ENCODE data around the gene FOXC1. TPM values are rescaled to one million over a fixed set of nuclear protein-coding genes. Genes with fewer than 3 reads are reported as not detected.

FOXC1 gene
- total and polyA plus RNA-seq, 8 donors, result 0.25 to 8.3 (median 2.8) TPM

DNA sequence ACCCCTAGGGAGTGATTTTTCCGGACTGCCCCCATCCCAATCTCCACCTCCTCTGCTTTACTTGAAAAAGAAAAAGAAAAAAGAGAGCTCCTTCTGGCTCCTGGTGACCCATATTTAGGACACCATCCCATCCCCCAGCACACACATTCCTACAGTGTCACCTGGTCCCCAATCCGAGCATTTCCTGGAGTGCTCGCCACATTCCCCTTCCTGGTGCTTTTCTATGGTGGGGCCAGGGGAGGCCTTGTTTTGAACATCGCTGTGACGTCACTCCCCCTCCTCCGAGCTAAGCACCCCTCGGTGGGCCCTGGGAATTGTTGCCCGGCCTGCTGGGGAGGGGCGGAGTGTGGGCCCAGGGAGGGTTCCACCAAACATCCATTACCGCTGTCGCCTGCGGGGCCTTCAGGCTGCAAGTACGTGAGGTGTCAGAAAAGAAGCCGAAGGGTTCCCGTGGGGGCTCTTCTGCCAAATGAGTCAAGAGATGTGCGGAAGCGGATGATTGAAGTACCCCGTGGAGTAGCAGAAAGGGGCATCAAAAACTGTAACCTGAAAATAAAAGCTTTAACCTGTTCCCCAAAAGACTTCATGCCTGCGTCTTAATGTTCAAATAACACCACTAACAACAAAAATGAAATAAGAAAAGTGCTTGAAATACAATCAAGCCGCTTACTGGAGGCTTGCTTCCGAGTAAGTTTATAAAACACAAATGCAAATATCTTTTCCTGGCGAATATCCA, 2.8 kb upstream of the FOXC1 start:
- Histone ChIP-seq H3K9me3 (peaks cover 0 to 4% (median 0%) of the 10 kb centered on the region in 4 donors), H3K36me3 (no peaks in the 10 kb centered on the region), H3K4me1 (peaks cover 47 to 74% (median 64%) of the 10 kb centered on the region in 4 donors), H3K4me3 (peak overlapping the region in 1 of 4 donors; percentile 16), H3K27ac (no peak overlapping the region), H3K27me3 (peaks cover 54 to 97% (median 86%) of the 10 kb centered on the region in 3 donors)
- DNase-seq, result no peak
- intact Hi-C loops (cut with DNase I; ENCODE audit: low total_unique reads), result no loop called here
- TF ChIP-seq POLR2A (IDR thresholded peaks at IDR 0.05) (no peak), EP300 (IDR thresholded peaks at IDR 0.05) (no peak), CTCF (IDR thresholded peaks at IDR 0.05) (no peak), POLR2AphosphoS5 (IDR thresholded peaks at IDR 0.05) (no peak)
- WGBS, 5 donors, result 12 to 23% (median 17%) methylated on average over 19 to 22 of the region's 22 CpGs

GRCh38 chr6:1607516-1608221, 2.0 kb upstream of the FOXC1 start:
- H3K27me3 ChIP-seq, result peaks cover 51 to 97% (median 88%) of the 10 kb centered on the region in 3 donors
- H3K36me3 ChIP-seq, result no peaks in the 10 kb centered on the region
- no peak overlapping the region for H3K27ac ChIP-seq
- H3K4me1 ChIP-seq, result peaks cover 47 to 80% (median 71%) of the 10 kb centered on the region in 4 donors
- TF ChIP-seq POLR2AphosphoS5 (IDR thresholded peaks at IDR 0.05) (no peak), POLR2A (IDR thresholded peaks at IDR 0.05) (no peak), EP300 (IDR thresholded peaks at IDR 0.05) (no peak), CTCF (IDR thresholded peaks at IDR 0.05) (no peak)
- no peak for DNase-seq
- intact Hi-C loops (cut with DNase I; ENCODE audit: low total_unique reads), result no loop called here
- peaks cover 0 to 4% (median 0%) of the 10 kb centered on the region in 4 donors for H3K9me3 ChIP-seq
- WGBS, 5 donors, result 11 to 16% (median 12%) methylated on average over 31 to 32 of the region's 32 CpGs
- H3K4me3 ChIP-seq, result peak overlapping the region in 1 of 4 donors; percentile 16

GRCh38 chr6:1608222-1609040, 1.3 kb upstream of the FOXC1 start:
- peaks cover 0 to 4% (median 0%) of the 10 kb centered on the region in 4 donors for H3K9me3 ChIP-seq
- H3K27me3 ChIP-seq, result peaks cover 54 to 97% (median 90%) of the 10 kb centered on the region in 3 donors
- peak overlapping the region; percentile 52 to 68 (median 64) for H3K4me3 ChIP-seq
- DNase-seq, result no peak
- TF ChIP-seq CTCF (IDR thresholded peaks at IDR 0.05) (no peak), EP300 (IDR thresholded peaks at IDR 0.05) (no peak), POLR2AphosphoS5 (IDR thresholded peaks at IDR 0.05) (no peak), POLR2A (IDR thresholded peaks at IDR 0.05) (no peak)
- peak overlapping the region in 2 of 5 donors; percentile 56 to 68 for H3K27ac ChIP-seq
- H3K4me1 ChIP-seq, result peaks cover 47 to 84% (median 71%) of the 10 kb centered on the region in 4 donors
- 8 to 12% (median 8%) methylated on average over 55 to 59 of the region's 59 CpGs for WGBS, 5 donors
- no peaks in the 10 kb centered on the region for H3K36me3 ChIP-seq
- intact Hi-C loops (cut with DNase I; ENCODE audit: low total_unique reads), result no loop called here

Data from stomach (tissue), 9 donors.